Posterior cingulate gyrus (tissue), 11 donors: ENCODE data around the gene SUPT4H1.
A peak's percentile ranks its signal among the peaks of the same experiment; 100 is the strongest.

Experiments used
- DNase-seq, 10 donors: peaks; one replicate each; pipeline versions ENCODE4 v3.0.0 to v3.0.0-alpha.2; 2020 to 2021; ENCODE audit warnings: mixed read lengths in 3 of 10
- intact Hi-C: fragments of 100-400 bp; cut with DNase I; formaldehyde crosslinking; loops from one replicate; pipeline ENCODE4 v1.15.1; 2023

Gene SUPT4H1

GRCh38 chr17:58332778-58333735 is 18.9 kb downstream of the SUPT4H1 start:
- intact Hi-C loops = no loop called here
- peak in 2 of 10 donors; percentile 38 to 49 for DNase-seq

GRCh38 chr17:58331815-58332777 is 19.9 kb downstream of the SUPT4H1 start:
- intact Hi-C loops = no loop called here
- peak in 3 of 10 donors; percentile 36 to 89 (median 73) for DNase-seq

GRCh38 chr17:58330997-58331814 is 20.8 kb downstream of the SUPT4H1 start:
- intact Hi-C loops = no loop called here
- peak in 2 of 10 donors; percentile 66 to 75 for DNase-seq

GRCh38 chr17:58330538-58330996 is 21.4 kb downstream of the SUPT4H1 start:
- DNase-seq = peak in 3 of 10 donors; percentile 12 to 47 (median 24)
- intact Hi-C loops = no loop called here

- intact Hi-C loops = no loop called here
- DNase-seq = peak in 2 of 10 donors; percentile 3
Measured at GRCh38 chr17:58329810-58330537, 22.0 kb downstream of the SUPT4H1 start.

GRCh38 chr17:58329035-58329809 is 22.8 kb downstream of the SUPT4H1 start:
- DNase-seq = peak in 6 of 10 donors; percentile 42 to 93 (median 71)
- intact Hi-C loops = no loop called here

GRCh38 chr17:58328195-58329034 is 23.6 kb downstream of the SUPT4H1 start, which contains the start of gene TSPOAP1:
Gene TSPOAP1, minus strand, starts transcription at chr17:58328795. Its CDS starts 875 bp downstream, at chr17:58327920.
- DNase-seq = peak in 9 of 10 donors; percentile 54 to 96 (median 81)
- intact Hi-C loops = no loop called here

- intact Hi-C loops = no loop called here
Measured at GRCh38 chr17:58327363-58328194, 24.4 kb downstream of the SUPT4H1 start.

GRCh38 chr17:58326609-58327362 is 25.2 kb downstream of the SUPT4H1 start:
- DNase-seq = peak in 3 of 10 donors; percentile 72 to 80 (median 72)
- intact Hi-C loops = no loop called here

More at GRCh38 chr17:58327363-58328194, 24.4 kb downstream of the SUPT4H1 start:
- DNase-seq = peak in 3 of 10 donors; percentile 42 to 88 (median 77)

- DNase-seq = peak in 4 of 10 donors; percentile 61 to 91 (median 86)
- intact Hi-C loops = no loop called here
Measured at GRCh38 chr17:58325976-58326468, 26.0 kb downstream of the SUPT4H1 start.

GRCh38 chr17:58325289-58325726 is 26.7 kb downstream of the SUPT4H1 start:
- intact Hi-C loops = no loop called here
- peak in 3 of 10 donors; percentile 80 to 85 (median 83) for DNase-seq

GRCh38 chr17:58324409-58325288 is 27.4 kb downstream of the SUPT4H1 start:
- peak in 3 of 10 donors; percentile 80 to 90 (median 89) for DNase-seq
- intact Hi-C loops = no loop called here

- no peak for DNase-seq
- intact Hi-C loops = no loop called here
Measured at GRCh38 chr17:58324056-58324408, 28.0 kb downstream of the SUPT4H1 start.

GRCh38 chr17:58323366-58324055 is 28.5 kb downstream of the SUPT4H1 start:
- peak in 3 of 10 donors; percentile 60 to 79 (median 75) for DNase-seq
- intact Hi-C loops = no loop called here
